SW480 (cell line): ENCODE data around the gene LIMK1.
A peak's percentile ranks its signal among the peaks of the same experiment; 100 is the strongest.
"Not testable (repeated sequence)": the region's sequence is repeated elsewhere in the genome, so short reads cannot be mapped to it uniquely, and the experiment has no call there.

ENCODE experiments used
- DNase-seq: peaks from one replicate; pipeline ENCODE4 v3.0.0-alpha.2; 2016; ENCODE audit warnings: low spot score

Gene LIMK1

DNA sequence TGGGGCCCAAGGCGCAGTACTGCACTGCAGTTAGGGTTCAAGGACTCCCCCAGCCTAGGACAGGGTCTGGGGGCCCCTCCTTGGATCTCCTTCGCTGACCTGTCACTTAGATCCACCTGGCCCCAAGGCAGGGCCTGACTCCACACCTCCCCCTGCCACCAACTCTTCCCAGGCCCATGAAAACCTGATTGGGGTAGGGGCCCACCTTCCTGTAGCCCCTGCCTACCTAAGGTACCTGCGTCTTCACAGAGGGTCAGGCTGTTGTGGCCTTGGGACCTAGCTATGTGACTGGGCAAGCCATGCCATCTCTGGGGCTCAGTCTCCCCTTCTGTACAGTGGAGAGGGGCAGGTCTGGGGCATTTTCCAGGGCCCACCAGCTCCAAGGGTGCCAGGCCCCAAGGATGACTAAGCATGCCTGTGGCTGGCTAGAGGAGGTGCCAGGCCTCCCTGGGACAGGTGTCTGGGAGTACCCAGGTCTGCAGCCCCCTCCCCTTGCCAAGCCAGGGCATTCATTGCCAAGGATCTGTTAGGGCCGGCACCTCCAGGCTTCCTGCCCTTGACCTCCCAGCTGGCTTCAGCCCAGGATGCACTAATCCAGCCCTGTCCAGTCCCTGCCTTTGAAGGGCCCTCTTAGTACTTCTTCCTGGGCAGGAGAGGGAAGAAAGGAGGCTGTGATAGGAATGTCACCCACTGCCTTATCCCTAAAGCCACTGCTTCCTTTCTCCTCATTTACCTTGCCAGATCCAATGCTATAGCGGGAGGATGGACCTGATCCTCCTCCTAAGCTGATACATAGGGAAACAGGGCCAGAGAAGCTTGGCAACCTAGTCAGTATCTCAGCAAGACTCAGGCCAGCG is 1.3 kb downstream of the LIMK1 start:
- no peak for DNase-seq

DNA sequence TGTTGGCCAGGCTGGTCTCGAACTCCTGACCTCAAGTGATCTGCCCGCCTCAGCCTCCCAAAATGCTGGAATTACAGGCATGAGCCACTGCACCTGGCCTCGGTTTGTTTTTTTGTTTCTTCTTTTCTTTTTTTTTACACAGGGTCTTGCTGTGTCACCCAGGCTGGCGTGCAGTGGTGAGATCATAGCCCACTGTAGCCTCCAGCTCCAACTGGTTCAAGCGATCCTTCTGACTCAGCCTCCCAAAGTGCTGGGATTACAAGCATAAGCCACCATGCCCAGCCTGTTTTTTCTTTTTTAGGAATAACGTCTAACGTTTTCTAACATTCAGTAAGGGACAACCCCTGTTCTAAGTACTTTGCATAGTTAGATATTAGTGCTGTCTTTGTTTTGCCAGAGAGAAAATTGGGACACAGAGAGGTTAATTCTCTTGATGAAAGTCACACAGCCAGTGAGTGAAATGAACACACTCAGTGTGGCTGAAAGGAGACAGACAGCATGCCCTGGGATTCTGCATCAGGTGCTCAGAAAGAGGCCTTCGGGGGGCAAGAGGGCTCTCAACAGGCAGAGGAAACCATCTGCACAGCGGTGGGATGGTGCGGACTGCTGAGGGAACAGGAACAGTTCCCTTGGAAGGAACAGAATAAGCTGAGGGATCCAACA is 4.3 kb downstream of the LIMK1 start:
- no peak for DNase-seq

DNA sequence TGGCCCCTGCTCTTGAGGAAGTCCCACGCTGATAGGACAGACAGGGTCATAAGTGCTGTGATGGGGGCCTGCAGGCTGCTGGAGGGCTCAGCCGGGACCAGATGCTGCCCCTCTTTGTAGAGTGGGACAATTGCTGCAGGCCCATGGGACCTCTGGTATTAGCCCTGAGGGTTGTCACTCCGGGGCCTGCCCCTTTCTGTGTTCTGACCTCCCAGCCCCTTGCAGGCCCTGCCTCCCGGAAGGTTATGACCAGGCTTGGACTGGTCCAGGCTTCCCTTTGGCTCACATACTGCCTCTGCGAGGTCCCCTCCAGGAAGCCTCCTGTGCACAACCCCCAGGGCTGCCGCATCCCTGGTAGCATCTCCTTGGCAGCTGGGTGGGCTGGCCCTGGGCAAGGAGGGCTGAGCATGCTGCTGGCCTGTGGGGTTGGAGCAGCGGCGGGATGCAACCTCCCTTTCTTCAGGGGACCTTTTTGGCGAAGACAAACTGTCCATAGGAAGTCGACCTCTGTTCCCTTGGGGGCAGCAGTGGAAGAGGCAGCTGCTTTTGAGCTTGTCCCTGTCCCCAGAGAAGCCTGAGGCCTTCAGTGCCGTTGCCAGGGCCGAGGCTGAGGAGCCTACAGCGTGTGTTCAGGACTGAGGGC is 8.8 kb downstream of the LIMK1 start:
- DNase-seq, result no peak

DNA sequence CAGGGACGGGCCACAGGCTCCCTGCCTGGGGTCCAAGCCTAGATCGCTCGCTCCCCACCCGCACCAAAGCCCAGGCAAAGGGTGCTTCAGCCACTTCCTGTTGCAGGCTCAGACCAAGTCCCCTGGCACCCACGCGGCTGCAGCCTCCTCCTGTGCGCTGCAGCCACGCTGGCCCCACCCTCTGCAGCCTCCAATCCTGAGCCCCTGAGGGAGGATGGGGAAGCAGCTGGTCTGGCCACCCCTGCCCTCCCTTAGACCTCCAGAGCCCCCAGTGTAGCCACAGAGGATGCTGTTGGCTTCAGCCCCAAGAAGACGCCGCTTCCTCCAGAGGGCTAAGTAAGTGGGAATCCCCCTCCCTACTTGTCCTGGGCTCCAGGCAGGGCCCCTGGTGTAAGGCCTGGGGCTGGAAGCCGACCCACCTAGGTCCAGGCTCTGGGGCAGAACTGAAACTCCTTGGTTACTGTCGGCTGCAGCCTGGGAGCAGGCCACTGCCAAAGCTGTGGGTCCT is 9.4 kb downstream of the LIMK1 start:
- DNase-seq, result no peak

DNA sequence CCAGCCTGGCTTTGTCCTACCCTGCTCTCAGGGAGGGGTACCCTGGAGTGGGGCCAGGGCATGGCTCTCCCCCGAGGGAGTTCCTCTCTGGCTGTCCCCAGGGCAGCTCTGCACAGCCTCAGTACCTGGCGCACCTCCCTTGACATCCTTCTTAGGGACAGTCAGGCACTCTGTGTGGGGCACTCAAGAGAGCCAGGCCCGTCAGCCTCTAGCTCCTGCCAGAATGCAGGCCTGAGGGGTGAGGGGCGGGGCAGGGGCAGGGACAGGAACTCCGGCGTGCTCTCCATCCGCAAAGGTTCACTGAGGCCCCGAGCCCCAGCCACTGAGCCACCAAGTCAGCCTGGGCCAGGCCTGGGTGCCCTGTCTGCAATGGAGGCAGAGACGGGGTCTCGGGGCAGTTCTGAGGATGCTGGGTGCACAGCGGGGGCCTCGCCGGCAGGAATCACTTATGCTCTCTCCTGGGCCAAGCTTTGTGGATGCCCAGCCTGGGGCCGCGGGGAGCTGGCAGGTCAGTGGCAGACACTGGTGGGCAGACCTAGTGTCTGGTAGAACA is 10.1 kb downstream of the LIMK1 start:
- DNase-seq, result peak; percentile 41

DNA sequence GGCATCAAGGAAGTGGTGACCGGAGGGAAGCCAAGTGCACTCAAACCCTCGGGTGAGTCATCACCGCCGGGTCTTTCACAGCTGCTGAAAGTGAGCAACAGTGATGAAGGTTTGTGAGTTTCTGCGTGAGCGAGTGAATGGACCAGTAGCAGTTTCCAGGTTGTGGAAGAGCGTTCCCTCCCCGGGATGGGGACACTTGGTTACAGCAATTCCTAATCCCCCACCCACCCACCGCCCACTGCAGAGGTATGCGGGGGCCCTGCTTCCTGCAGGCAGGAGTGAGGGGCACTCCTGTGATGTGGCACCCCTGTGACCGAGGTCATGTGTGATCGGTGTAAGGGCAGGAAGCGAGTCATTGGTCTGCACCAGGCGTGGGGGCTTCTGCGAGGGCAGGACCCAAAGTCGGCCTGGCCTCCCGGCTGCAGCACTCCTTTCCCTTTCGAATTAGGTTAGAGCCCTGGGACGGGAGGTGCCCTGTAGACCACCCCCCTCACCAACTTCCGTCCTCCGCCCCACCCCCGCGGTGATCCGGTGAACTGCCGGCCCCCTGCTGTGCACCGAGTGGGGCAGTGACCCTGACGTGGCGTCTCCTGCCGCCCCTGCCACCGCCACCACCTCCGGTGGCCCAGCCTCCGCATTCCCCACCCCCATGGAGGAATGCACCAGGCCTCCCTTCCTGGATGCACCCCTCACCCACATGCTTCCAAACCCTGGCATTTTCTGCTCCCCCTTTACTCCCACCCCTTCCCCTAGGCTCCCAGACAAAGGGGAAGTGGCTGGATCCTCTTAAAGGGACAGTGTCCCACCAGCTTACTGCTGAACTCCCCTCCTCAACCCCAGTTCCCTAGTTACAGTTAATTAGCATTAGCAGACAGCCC is 10.9 kb downstream of the LIMK1 start:
- DNase-seq, result peak; percentile 96

DNA sequence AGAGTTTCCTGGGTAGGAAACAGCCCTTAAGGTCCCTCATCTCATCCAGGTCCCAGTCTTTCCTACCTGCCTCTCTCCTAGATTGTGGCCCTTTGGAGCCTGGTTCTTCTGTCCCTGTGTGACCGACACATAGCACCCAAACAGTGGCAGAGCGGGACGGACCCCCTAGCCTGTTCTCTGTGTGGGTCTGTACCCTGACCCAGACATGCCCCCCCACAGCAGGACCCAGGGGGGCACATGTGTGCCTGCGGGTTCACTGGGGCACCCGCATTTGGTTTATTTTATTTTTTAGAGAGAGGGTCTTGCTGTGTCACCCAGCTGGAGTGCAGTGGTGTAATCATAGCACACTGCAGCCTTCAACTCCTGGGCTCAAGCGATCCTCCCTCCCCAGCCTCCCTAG is 11.5 kb downstream of the LIMK1 start:
- no peak for DNase-seq

DNA sequence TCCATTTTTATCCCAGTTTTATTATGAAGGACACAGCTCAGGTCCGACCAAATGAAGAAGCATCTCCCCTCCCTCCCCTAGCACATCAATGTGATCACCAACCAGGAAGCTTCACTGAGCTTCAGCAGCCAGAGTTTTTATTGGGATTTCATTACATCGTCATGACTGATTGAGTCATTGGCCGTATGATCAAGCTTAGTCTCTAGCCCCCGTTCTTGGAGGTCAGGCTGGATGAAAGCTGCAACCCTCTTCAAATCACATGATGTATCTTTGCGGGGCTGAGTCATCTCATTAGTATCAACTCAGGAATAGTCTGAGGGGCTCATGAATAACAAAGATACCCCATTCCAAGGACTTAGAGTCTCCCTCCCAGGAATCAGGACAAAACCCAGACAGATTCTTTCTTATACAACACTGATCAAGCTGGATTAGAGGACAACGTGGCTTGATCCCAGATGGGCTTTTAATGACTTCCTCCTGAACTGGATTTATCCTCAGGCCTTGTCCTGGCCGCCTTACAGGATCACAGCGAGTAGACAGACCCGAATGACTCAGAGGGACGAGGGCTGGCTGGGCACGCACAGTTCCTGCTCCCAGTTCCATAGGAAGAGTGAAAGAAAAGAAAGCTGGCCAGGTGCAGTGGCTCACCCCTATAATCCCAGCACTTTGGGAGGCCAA is 14.5 kb downstream of the LIMK1 start:
- no peak for DNase-seq

DNA sequence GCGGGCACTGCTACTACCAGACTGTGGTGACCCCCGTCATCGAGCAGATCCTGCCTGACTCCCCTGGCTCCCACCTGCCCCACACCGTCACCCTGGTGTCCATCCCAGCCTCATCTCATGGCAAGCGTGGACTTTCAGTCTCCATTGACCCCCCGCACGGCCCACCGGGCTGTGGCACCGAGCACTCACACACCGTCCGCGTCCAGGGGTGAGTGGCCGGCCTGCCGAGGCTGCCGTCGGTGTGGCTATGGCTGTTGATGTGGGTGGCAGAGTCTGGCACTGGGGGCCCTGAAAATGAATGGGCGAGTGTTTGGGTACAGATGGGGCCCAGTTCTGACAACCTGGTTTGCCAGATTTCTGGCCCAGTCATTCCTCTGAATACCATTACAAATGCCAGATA is 15.4 kb downstream of the LIMK1 start:
- DNase-seq, result no peak

DNA sequence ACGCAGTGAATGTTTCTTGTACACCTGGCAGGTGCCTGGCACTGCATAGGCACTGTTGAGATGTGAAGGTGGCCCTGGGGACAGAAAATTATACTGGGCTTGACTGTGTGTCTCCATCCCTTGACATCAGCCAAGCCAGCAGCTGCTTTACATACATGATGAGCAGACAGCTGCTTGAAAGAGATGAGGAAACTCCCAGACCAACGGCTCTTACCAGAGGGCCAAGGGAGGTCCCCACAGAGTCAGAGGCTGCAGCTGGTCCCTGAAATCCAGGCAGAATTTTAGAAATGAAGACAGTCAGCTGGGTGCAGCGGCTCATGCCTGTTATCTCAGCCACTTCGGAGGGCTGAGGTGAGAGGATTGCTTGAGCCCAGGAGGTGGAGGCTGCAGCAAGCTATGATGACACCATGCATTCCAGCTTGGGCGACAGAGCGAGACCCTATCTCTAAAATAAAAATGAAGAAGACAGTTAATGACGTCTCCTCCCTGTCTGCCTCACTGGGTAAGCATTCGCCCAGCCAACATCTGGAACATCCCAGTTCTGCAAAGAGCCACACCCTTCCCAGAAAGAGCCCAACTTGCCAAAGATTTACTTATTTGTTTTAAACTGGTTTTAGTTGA is 17.6 kb downstream of the LIMK1 start:
- DNase-seq, result no peak

DNA sequence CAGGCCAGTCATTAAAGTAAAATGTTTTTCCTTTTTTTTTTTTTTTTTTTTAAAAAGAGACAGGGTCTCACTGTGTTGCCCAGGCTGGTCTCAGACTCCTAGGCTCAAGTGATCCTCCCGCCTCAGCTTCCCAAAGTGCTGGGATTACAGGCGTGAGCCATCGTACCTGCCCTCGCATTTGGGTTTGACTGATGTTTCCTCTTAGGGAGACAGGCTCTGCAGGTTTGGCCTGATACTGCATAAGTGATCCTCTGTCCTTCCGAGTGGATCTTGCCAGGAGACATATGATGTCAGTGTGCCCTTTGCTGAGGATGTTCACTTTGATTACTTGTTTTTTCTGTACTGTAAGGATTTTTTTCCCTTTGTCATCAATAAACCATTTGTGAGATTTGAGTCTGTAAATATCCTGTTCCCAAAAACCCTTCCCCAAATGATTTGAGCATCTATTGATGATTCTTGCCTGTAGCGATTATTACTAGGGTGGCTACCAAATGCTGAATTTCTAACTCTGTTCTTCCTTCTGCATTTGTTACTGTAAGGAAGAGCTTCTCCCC is 19.7 kb downstream of the LIMK1 start:
- DNase-seq, result no peak

DNA sequence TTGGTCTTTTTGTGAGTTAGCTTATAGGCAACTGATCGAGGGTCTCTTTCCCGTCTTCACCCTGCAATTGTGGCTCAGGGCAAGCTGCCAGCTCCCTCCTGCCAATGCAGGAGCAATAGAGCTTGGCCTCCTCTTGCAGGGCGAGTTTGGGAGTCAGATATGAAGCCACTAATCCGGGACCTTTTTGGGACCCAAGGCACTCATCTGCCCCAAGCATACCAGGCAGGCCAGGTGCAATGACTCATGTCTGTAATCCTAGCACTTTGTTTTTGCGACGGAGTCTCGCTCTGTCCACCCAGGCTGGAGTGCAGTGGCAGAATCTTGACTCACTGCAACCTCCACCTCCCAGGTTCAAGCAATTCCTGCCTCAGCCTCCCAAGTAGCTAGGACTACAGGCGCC is 21.1 kb downstream of the LIMK1 start:
- no peak for DNase-seq

DNA sequence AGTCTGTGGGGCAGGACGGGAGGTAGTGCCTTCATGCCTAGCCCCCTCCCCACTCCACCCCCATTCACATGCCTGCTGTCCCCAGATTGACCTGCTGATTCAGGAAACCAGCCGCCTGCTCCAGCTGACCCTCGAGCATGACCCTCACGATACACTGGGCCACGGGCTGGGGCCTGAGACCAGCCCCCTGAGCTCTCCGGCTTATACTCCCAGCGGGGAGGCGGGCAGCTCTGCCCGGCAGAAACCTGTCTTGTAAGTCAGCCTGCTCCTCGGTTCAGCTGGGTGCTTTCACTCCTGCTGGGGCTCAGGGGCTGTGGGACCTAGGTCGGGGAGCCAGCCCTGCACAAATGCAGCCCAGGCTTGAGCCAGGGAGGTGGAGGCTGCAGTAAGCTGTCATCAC is 22.4 kb downstream of the LIMK1 start:
- DNase-seq, result no peak

DNA sequence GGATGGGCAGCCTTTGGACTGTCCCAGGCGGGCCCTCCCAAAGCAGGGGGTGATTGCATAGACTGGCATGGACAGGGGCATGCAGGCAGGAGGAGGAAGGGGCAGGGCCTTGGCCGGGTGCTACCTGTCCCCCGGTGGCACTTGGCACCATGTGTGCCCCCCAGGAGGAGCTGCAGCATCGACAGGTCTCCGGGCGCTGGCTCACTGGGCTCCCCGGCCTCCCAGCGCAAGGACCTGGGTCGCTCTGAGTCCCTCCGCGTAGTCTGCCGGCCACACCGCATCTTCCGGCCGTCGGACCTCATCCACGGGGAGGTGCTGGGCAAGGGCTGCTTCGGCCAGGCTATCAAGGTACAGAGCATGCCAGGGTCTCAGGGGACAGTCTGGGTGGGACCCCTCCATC is 23.2 kb downstream of the LIMK1 start:
- no peak for DNase-seq

DNA sequence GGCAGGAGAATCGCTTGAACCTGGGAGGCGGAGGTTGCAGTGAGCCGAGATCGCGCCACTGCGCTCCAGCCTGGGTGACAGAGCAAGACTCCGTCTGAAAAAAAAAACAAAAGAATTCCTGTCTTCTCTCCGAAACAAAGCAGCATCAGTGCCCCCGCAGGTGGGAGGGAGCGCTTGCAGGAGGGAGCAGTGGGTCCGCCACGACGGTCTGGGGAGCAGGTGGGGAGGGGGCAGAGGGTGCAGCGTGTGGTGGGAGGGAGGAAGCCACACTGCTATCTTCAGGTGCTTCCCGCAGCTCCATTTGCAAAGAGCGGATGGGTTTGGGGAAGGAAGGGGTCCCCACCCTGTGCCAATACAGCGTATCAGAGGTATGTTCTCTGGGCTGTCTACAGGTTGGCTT is 31.7 kb downstream of the LIMK1 start:
- DNase-seq, result no peak

DNA sequence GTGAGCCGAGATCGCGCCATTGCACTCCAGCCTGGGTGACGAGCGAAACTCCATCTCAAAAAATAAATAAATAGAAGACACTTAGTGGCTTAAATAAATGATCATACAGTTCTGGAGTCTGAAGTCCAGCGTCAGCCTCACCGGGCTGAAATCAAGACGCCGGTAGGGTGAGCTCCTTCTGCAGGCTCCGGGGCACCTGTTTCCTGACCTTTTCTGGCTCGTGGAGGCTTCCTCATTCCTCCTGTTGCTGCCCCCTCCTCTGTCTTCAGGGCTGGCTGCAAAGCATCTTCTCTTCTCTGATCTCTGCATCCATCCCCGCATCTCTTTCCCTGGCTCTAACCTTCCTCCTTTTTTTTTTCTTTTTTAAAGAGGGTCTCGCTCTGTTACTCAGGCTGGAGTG is 32.8 kb downstream of the LIMK1 start:
- DNase-seq, result no peak

DNA sequence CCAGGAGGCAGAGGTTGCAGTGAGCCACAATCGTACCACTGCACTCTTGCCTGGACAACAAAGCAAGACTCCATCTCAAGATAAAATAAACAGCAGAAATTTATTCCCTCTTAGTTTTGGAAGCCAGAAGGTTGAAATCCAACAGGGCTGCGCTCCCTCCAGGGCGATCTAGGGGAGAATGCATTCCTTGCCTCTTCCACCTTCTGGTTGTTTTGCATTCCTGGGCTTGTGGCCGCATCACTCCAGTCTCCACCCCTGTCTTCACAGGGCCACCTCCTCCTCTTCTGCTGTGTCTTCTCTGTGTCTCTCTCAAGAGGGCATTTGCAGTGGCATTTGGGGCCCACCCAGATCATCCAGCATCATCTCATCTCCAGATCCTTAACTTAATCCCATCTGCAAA is 36.2 kb downstream of the LIMK1 start:
- DNase-seq, result no peak

DNA sequence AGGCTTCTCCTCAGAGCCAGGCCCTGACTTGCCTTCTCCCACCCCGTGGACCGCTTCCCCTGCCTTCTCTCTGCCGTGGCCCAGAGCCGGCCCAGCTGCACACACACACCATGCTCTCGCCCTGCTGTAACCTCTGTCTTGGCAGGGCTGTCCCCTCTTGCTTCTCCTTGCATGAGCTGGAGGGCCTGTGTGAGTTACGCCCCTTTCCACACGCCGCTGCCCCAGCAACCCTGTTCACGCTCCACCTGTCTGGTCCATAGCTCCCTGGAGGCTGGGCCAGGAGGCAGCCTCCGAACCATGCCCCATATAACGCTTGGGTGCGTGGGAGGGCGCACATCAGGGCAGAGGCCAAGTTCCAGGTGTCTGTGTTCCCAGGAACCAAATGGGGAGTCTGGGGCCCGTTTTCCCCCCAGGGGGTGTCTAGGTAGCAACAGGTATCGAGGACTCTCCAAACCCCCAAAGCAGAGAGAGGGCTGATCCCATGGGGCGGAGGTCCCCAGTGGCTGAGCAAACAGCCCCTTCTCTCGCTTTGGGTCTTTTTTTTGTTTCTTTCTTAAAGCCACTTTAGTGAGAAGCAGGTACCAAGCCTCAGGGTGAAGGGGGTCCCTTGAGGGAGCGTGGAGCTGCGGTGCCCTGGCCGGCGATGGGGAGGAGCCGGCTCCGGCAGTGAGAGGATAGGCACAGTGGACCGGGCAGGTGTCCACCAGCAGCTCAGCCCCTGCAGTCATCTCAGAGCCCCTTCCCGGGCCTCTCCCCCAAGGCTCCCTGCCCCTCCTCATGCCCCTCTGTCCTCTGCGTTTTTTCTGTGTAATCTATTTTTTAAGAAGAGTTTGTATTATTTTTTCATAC is 38.0 kb downstream of the LIMK1 start:
- no peak for DNase-seq

DNA sequence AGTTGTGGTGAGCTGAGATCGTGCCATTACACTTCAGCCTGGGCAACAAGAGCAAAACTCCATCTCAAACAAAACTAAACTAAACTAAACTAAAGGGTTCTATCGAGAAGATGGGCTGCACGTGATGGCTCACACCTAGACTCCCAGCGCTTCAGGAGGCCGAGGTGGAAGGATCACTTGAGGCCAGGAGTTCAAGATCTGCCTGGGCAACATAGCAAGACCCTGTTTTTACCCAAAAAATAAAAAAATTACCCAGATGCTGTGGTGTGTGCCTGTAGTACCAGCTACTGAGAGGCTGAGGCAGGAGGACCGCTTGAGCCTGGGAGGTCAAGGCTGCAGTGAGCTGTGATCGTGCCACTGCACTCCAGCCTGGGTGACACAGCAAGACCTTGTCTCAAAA is 40.3 kb downstream of the LIMK1 start:
- DNase-seq, result not testable (repeated sequence)
